H1 (cell line): ENCODE results near the gene AP4B1. TPM values are rescaled to one million over a fixed set of nuclear protein-coding genes. Genes with fewer than 3 reads are reported as not detected.

Source experiments
- BACH1 ChIP-seq: IDR thresholded peaks from 2 replicates; pipeline ENCODE4 v1.6.1; 2012; ENCODE audit warnings: low read length, improper control_type of control experiment
- CEBPB ChIP-seq: IDR thresholded peaks from 2 replicates; pipeline ENCODE4 v1.6.1; 2012; ENCODE audit warnings: low read depth, low read length
- HDAC6 ChIP-seq: IDR thresholded peaks from one replicate; pipeline ENCODE4 v1.7.1; 2012; ENCODE audit warnings: low read depth, mild to moderate bottlenecking, inconsistent platforms, low read length, moderate library complexity
- RNF2 ChIP-seq: fragments of 200-900, 300-1000 bp; sonication (generic); IDR thresholded peaks from 2 replicates; pipeline ENCODE4 v1.7.1; 2016; ENCODE audit warnings: borderline replicate concordance, low read depth, mild to moderate bottlenecking, antibody characterized with exemption, low read length; ENCODE audit not compliant: poor library complexity, severe bottlenecking; ENCODE audit errors: missing control alignments
- SAP30 ChIP-seq: fragments of 300-600 bp; sonication (generic); IDR thresholded peaks from 2 replicates; pipeline ENCODE4 v1.7.1; 2012; ENCODE audit warnings: low read length, moderate library complexity, mild to moderate bottlenecking, inconsistent platforms; ENCODE audit not compliant: insufficient read depth, insufficient replicate concordance
- SP4 ChIP-seq: IDR thresholded peaks from 2 replicates; pipeline ENCODE4 v1.6.1; 2012; ENCODE audit warnings: low read length, inconsistent platforms
- TEAD4 ChIP-seq: IDR thresholded peaks from 2 replicates; pipeline ENCODE4 v1.6.1; 2012; ENCODE audit warnings: low read depth, low read length, inconsistent platforms, mixed read lengths
- polyA plus RNA-seq, 7 experiments: library from polyadenylated mRNA; depleted of rRNA in 3 of 7; stranded (reverse) in 5 of 7; unstranded in 2 of 7; fragments of >200 nt in 5 of 7; fragments of 200-250 nt in 2 of 7; gene quantifications; 1 replicate in 5 of 7; 2 replicates in 1 of 7; 4 replicates in 1 of 7; pipeline versions ENCODE4 v1.2.1 to v1.2.3, GENCODE V29; 2011 to 2013; ENCODE audit warnings: missing spikeins in 2 of 7, mixed read lengths in 2 of 7
- total RNA-seq: library from RNA; stranded (reverse); fragmentation: NEBNext Ultra II Directional; extraction: Animal tissue kit (Norgen Biotek cat#: 25700); gene quantifications from 2 replicates; pipeline ENCODE4 v1.2.1, GENCODE V29; 2021

Gene AP4B1
- total and polyA plus RNA-seq, 2 of the 8 experiments (the other 6 are each of a cell fraction or from before 2014, with no cell fraction given) = 8.9 to 9.0 TPM

- no peak for TF ChIP-seq HDAC6
- no peak for TF ChIP-seq SP4
- TF ChIP-seq CEBPB = no peak
- no peak for TF ChIP-seq TEAD4
- TF ChIP-seq RNF2 = no peak
- TF ChIP-seq BACH1 = no peak
- no peak for TF ChIP-seq SAP30
These were observed 58.1 kb downstream of the AP4B1 start (continued) for GRCh38 chr1:113846391-113847035.

Other genes starting within 250 kb of the AP4B1 start
- 26.9 and 27.7 TPM in 2 replicates for gene PHTF1, start 145.3 kb downstream of the AP4B1 start, total RNA-seq
- gene PHTF1, start 145.3 kb downstream of the AP4B1 start, polyA plus RNA-seq (2011; rRNA removed) = 6.5 and 9.1 TPM in 2 replicates
- 16.4 and 17.6 TPM in 2 replicates for gene RSBN1, start 92.3 kb downstream of the AP4B1 start, total RNA-seq
- gene RSBN1, start 92.3 kb downstream of the AP4B1 start, polyA plus RNA-seq (2011; rRNA removed) = 3.9 and 4.2 TPM in 2 replicates
- not detected in 2 replicates for gene PTPN22, start 33.1 kb downstream of the AP4B1 start, total RNA-seq
- not detected in 2 replicates for gene PTPN22, start 33.1 kb downstream of the AP4B1 start, polyA plus RNA-seq (2011; rRNA removed)
- gene BCL2L15, start 17.2 kb downstream of the AP4B1 start, total RNA-seq = 0.11 and 0.32 TPM in 2 replicates
- 0.22 and 0.36 TPM in 2 replicates for gene BCL2L15, start 17.2 kb downstream of the AP4B1 start, polyA plus RNA-seq (2011; rRNA removed)
- gene DCLRE1B, start 527 bp upstream of the AP4B1 start, total RNA-seq = 11.0 TPM in 2 replicates
- 5.5 and 7.8 TPM in 2 replicates for gene DCLRE1B, start 527 bp upstream of the AP4B1 start, polyA plus RNA-seq (2011; rRNA removed)
- 63.0 and 64.3 TPM in 2 replicates for gene HIPK1, start 24.5 kb upstream of the AP4B1 start, total RNA-seq
- gene HIPK1, start 24.5 kb upstream of the AP4B1 start, polyA plus RNA-seq (2011; rRNA removed) = 40.4 and 46.2 TPM in 2 replicates
- 55.3 and 56.0 TPM in 2 replicates for gene OLFML3, start 74.7 kb upstream of the AP4B1 start, total RNA-seq
- 72.1 and 72.3 TPM in 2 replicates for gene OLFML3, start 74.7 kb upstream of the AP4B1 start, polyA plus RNA-seq (2011; rRNA removed)
- gene SYT6, start 249.1 kb upstream of the AP4B1 start, total RNA-seq = 33.7 and 35.7 TPM in 2 replicates
- 83.5 and 92.8 TPM in 2 replicates for gene SYT6, start 249.1 kb upstream of the AP4B1 start, polyA plus RNA-seq (2011; rRNA removed)